Liver (tissue), 9 donors: Measurements from ENCODE around the gene PITPNC1. TPM values are rescaled to one million over a fixed set of nuclear protein-coding genes. Genes with fewer than 3 reads are reported as not detected.

Source experiments
- DNase-seq: peaks from one replicate; pipeline ENCODE4 v3.0.0-alpha.2; 2017; ENCODE audit warnings: low spot score
- H3K27ac ChIP-seq, 2 donors: one replicate each; pipeline ENCODE4 v1.7.0; 2013; ENCODE audit warnings: inconsistent platforms in 2 of 2, low read length in 2 of 2, control low read depth in 1 of 2, low read depth in 1 of 2, mild to moderate bottlenecking in 1 of 2
- H3K27me3 ChIP-seq, 4 donors: one replicate each; pipeline versions ENCODE4 v1.6.1 to v1.7.0; 2013; ENCODE audit warnings: low read length in 3 of 4, inconsistent platforms in 1 of 4, mild to moderate bottlenecking in 1 of 4, moderate library complexity in 1 of 4; ENCODE audit not compliant: control insufficient read depth in 4 of 4, insufficient read depth in 4 of 4
- H3K36me3 ChIP-seq, 4 donors: one replicate each; pipeline versions ENCODE4 v1.6.1 to v1.7.0; 2013; ENCODE audit warnings: low read length in 3 of 4, mild to moderate bottlenecking in 3 of 4, low read depth in 1 of 4, moderate library complexity in 1 of 4; ENCODE audit not compliant: control insufficient read depth in 4 of 4, insufficient read depth in 3 of 4
- H3K4me1 ChIP-seq, 4 donors: one replicate each; pipeline versions ENCODE4 v1.6.1 to v1.7.0; 2013; ENCODE audit warnings: low read length in 3 of 4, mild to moderate bottlenecking in 3 of 4, moderate library complexity in 1 of 4; ENCODE audit not compliant: control insufficient read depth in 4 of 4, insufficient read depth in 4 of 4
- H3K4me3 ChIP-seq, 3 donors: one replicate each; pipeline versions ENCODE4 v1.6.1 to v1.7.0; 2013; ENCODE audit warnings: low read length in 3 of 3, control low read depth in 1 of 3, low read depth in 1 of 3, mild to moderate bottlenecking in 1 of 3
- H3K9ac ChIP-seq, 2 donors: one replicate each; pipeline ENCODE4 v1.7.0; 2013; ENCODE audit warnings: low read length in 2 of 2, mild to moderate bottlenecking in 2 of 2, moderate library complexity in 2 of 2, control low read depth in 1 of 2, low read depth in 1 of 2
- H3K9me3 ChIP-seq, 4 donors: one replicate each; pipeline versions ENCODE4 v1.6.1 to v1.7.0; 2013; ENCODE audit warnings: low read length in 3 of 4; ENCODE audit not compliant: control insufficient read depth in 4 of 4
- FOXA1 ChIP-seq: IDR thresholded peaks from 2 replicates; pipeline ENCODE4 v1.6.1; 2016; ENCODE audit warnings: antibody characterized with exemption
- FOXA2 ChIP-seq: IDR thresholded peaks from 2 replicates; pipeline ENCODE4 v1.6.1; 2016; ENCODE audit warnings: antibody characterized with exemption
- GABPA ChIP-seq, 2 donors: IDR thresholded peaks in 1 of 2; conservative IDR thresholded peaks in 1 of 2; 2 replicates each; pipeline ENCODE4 v1.6.1; 2016; ENCODE audit warnings: antibody characterized with exemption in 2 of 2, mild to moderate bottlenecking in 1 of 2, moderate library complexity in 1 of 2
- HNF4G ChIP-seq: IDR thresholded peaks from 2 replicates; pipeline ENCODE4 v1.6.1; 2016; ENCODE audit warnings: antibody characterized with exemption
- JUND ChIP-seq, 2 donors: IDR thresholded peaks; 2 replicates each; pipeline ENCODE4 v1.6.1; 2016; ENCODE audit warnings: antibody characterized with exemption in 2 of 2
- NR2F2 ChIP-seq: IDR thresholded peaks from 2 replicates; pipeline ENCODE4 v1.6.1; 2016; ENCODE audit warnings: antibody characterized with exemption
- RAD21 ChIP-seq, 2 donors: IDR thresholded peaks; 2 replicates each; pipeline ENCODE4 v1.6.1; 2016; ENCODE audit warnings: antibody characterized with exemption in 2 of 2, mild to moderate bottlenecking in 2 of 2
- RXRA ChIP-seq, 2 donors: IDR thresholded peaks; 2 replicates each; pipeline ENCODE4 v1.6.1; 2017 to 2018; ENCODE audit warnings: antibody characterized with exemption in 2 of 2, mild to moderate bottlenecking in 1 of 2
- SP1 ChIP-seq: IDR thresholded peaks from 2 replicates; pipeline ENCODE4 v1.6.1; 2018; ENCODE audit warnings: antibody characterized with exemption, mild to moderate bottlenecking
- TAF1 ChIP-seq: conservative IDR thresholded peaks from 2 replicates; pipeline ENCODE4 v1.6.1; 2016; ENCODE audit warnings: antibody characterized with exemption, mild to moderate bottlenecking
- YY1 ChIP-seq: IDR thresholded peaks from 2 replicates; pipeline ENCODE4 v1.6.1; 2016; ENCODE audit warnings: antibody characterized with exemption, mild to moderate bottlenecking
- WGBS: extraction: QIAGEN DNeasy Blood & Tissue Kit; methylation state at CpG from one replicate; pipeline ENCODE4 v1.1.7; 2013; 5-methylcytosine and 5-hydroxymethylcytosine counted together
- polyA plus RNA-seq, 2 donors: library from polyadenylated mRNA; stranded (reverse) in 1 of 2; unstranded in 1 of 2; fragments of 200-250 nt in 1 of 2; fragments of >200 nt in 1 of 2; fragmentation: Nextera tagmentation in 1 of 2; extraction: Ambion mirVana in 1 of 2; gene quantifications; one replicate each; pipeline versions ENCODE4 v1.2.1 to v1.2.3, GENCODE V29; 2013 to 2015
- total RNA-seq, 2 donors: library from RNA; depleted of rRNA; stranded (reverse); fragments of >200 nt; gene quantifications; one replicate each; pipeline ENCODE4 v1.2.3, GENCODE V29; 2014
- TF ChIP-seq, protein P1 (sequence below): IDR thresholded peaks from 2 replicates; pipeline ENCODE4 v1.6.1; 2016; ENCODE audit warnings: antibody characterized with exemption
- TF ChIP-seq, protein P2 (sequence below): fragments of 150-350 bp; IDR thresholded peaks from 2 replicates; pipeline ENCODE4 v1.5.1; 2017; ENCODE audit warnings: improper control_type of control experiment, low read depth, low read length; ENCODE audit not compliant: missing input control
- TF ChIP-seq, protein P3 (sequence below): IDR thresholded peaks from 2 replicates; pipeline ENCODE4 v1.6.1; 2016; ENCODE audit warnings: antibody characterized with exemption
- TF ChIP-seq, protein P4 (sequence below): IDR thresholded peaks from 2 replicates; pipeline ENCODE4 v1.6.1; 2016; ENCODE audit warnings: antibody characterized with exemption, mild to moderate bottlenecking
- TF ChIP-seq, protein P5 (sequence below): IDR thresholded peaks from 2 replicates; pipeline ENCODE4 v1.6.1; 2016; ENCODE audit warnings: antibody characterized with exemption
- donor health status: healthy.
- donor health status: healthy.
- donor health status: healthy.
- donor health status: healthy.
- donor health status: healthy.

Gene PITPNC1
- total and polyA plus RNA-seq, 4 donors, result 2.3 to 10.2 (median 5.7) TPM

DNA sequence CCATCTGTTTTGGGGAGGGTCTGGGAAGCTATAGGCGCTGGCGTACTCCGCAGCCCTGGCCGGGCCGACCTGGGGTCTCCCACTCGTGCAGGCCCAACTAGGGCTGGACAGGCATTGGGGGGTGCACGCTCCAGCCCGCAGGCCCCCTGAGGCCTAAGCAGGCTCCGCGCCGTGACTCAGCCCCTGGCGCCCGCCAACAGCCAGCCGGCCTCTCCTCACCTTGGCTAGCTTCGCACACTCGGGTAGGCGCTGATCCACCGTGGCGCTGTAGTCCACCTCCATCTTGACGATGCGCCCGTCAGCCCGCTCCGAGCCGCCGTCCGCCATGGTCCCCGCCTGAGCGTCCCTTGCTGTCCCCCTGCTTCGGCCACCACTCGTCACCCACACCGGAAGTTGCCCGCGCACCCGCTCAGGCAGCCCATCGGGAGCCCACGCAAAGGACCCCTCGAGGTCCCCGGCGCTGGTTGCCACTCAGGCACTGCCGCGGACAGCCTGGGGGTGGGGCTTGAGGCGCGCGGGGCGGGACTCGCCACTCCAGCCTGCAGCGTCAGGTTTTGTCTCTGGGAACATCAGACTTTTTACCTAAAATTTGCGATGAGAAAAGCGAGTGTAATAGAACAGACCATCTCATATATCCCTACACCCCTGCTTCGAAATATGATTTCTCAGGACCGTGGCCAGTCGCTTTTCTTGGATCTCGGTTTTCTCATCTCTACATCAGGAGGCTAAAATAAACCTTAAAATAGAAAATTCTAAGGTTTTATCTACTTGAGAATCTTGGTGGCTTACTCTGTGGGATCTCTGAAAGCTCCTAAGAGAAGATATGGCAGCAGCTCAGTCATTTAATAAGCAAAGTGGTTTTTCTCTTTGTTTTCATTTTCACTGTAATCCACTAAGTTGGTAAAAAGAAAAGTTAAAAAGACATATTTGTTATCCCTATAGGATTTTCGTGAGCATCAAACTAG is 10.6 kb upstream of the PITPNC1 start, which contains the start of gene PSMD12:
Gene PSMD12, minus strand, starts transcription at position 385 of the 965 bp plus-strand sequence. Its CDS starts 58 bp downstream, at position 327.
- H3K27ac ChIP-seq, result peak within 1 kb of the TSS; percentile 99 to 100
- 1% methylated on average over 55 of the region's 55 CpGs for WGBS
- DNase-seq, result peak; percentile 98
- peak within 1 kb of the TSS; percentile 97 to 98 for H3K9ac ChIP-seq
- H3K4me3 ChIP-seq, result peak within 1 kb of the TSS; percentile 89 to 100 (median 97)
- TF ChIP-seq NR2F2 (no peak), HNF4G (no peak), SP1 (peak; percentile 61), JUND (IDR thresholded peaks at IDR 0.05) (peak in 1 of 2 donors; percentile 6), YY1 (peak; percentile 58), RAD21 (IDR thresholded peaks at IDR 0.05) (peak; percentile 21 to 39), FOXA1 (no peak), FOXA2 (no peak), TAF1 (no peak), RXRA (IDR thresholded peaks at IDR 0.05) (no peak), GABPA (IDR thresholded peaks at IDR 0.05 in 1 of 2, conservative IDR thresholded peaks at IDR 0.05 in 1 of 2) (peak in 1 of 2 donors; percentile 86)
- TF ChIP-seq, protein P1, sequence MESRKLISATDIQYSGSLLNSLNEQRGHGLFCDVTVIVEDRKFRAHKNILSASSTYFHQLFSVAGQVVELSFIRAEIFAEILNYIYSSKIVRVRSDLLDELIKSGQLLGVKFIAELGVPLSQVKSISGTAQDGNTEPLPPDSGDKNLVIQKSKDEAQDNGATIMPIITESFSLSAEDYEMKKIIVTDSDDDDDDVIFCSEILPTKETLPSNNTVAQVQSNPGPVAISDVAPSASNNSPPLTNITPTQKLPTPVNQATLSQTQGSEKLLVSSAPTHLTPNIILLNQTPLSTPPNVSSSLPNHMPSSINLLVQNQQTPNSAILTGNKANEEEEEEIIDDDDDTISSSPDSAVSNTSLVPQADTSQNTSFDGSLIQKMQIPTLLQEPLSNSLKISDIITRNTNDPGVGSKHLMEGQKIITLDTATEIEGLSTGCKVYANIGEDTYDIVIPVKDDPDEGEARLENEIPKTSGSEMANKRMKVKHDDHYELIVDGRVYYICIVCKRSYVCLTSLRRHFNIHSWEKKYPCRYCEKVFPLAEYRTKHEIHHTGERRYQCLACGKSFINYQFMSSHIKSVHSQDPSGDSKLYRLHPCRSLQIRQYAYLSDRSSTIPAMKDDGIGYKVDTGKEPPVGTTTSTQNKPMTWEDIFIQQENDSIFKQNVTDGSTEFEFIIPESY, result no peak
- TF ChIP-seq, protein P2, sequence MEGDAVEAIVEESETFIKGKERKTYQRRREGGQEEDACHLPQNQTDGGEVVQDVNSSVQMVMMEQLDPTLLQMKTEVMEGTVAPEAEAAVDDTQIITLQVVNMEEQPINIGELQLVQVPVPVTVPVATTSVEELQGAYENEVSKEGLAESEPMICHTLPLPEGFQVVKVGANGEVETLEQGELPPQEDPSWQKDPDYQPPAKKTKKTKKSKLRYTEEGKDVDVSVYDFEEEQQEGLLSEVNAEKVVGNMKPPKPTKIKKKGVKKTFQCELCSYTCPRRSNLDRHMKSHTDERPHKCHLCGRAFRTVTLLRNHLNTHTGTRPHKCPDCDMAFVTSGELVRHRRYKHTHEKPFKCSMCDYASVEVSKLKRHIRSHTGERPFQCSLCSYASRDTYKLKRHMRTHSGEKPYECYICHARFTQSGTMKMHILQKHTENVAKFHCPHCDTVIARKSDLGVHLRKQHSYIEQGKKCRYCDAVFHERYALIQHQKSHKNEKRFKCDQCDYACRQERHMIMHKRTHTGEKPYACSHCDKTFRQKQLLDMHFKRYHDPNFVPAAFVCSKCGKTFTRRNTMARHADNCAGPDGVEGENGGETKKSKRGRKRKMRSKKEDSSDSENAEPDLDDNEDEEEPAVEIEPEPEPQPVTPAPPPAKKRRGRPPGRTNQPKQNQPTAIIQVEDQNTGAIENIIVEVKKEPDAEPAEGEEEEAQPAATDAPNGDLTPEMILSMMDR, result peak; percentile 5
- TF ChIP-seq, protein P3, sequence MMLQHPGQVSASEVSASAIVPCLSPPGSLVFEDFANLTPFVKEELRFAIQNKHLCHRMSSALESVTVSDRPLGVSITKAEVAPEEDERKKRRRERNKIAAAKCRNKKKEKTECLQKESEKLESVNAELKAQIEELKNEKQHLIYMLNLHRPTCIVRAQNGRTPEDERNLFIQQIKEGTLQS, result no peak
- TF ChIP-seq, protein P4, sequence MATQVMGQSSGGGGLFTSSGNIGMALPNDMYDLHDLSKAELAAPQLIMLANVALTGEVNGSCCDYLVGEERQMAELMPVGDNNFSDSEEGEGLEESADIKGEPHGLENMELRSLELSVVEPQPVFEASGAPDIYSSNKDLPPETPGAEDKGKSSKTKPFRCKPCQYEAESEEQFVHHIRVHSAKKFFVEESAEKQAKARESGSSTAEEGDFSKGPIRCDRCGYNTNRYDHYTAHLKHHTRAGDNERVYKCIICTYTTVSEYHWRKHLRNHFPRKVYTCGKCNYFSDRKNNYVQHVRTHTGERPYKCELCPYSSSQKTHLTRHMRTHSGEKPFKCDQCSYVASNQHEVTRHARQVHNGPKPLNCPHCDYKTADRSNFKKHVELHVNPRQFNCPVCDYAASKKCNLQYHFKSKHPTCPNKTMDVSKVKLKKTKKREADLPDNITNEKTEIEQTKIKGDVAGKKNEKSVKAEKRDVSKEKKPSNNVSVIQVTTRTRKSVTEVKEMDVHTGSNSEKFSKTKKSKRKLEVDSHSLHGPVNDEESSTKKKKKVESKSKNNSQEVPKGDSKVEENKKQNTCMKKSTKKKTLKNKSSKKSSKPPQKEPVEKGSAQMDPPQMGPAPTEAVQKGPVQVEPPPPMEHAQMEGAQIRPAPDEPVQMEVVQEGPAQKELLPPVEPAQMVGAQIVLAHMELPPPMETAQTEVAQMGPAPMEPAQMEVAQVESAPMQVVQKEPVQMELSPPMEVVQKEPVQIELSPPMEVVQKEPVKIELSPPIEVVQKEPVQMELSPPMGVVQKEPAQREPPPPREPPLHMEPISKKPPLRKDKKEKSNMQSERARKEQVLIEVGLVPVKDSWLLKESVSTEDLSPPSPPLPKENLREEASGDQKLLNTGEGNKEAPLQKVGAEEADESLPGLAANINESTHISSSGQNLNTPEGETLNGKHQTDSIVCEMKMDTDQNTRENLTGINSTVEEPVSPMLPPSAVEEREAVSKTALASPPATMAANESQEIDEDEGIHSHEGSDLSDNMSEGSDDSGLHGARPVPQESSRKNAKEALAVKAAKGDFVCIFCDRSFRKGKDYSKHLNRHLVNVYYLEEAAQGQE, result no peak
- TF ChIP-seq, protein P5, sequence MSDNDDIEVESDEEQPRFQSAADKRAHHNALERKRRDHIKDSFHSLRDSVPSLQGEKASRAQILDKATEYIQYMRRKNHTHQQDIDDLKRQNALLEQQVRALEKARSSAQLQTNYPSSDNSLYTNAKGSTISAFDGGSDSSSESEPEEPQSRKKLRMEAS, result no peak
- H3K36me3 ChIP-seq, result peaks cover 0 to 2% (median 0%) of the 10 kb centered on the region in 4 donors
- no peaks in the 10 kb centered on the region for H3K27me3 ChIP-seq
- H3K4me1 ChIP-seq, result peaks cover 0 to 46% (median 24%) of the 10 kb centered on the region in 4 donors
- H3K9me3 ChIP-seq, result no peaks in the 10 kb centered on the region
